ENCODE measurements around the gene LY6G5C.

DNA sequence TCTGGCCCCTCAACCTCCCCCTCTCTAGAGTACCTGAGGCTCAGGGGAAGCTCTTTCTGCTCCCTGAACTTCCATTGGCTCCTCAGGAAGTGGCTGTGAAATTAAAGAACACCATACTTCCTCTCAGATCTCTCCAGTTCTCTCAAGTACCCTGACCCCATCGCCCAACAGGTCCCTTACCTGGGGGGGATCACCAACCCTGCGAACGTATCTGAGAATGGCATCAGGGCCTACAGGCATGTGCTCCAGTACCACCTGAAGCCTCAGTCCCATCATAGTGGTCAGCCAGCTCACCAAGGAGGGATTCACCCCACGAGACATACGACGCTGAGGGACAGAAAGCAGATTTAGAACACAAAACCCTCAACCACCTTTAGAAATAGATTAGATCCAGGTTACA lies 40.3 kb downstream of the LY6G5C start:
- TF ChIP-seq CTCF (IDR thresholded peaks at IDR 0.05) (no peak), POLR2AphosphoS5 (IDR thresholded peaks at IDR 0.05) (no peak), POLR2A (IDR thresholded peaks at IDR 0.05) (no peak)
